Small intestine (tissue), 7 donors: ENCODE data around the gene HMGB2. TPM values are rescaled to one million over a fixed set of nuclear protein-coding genes. Genes with fewer than 3 reads are reported as not detected.

Source experiments
- DNase-seq, 2 donors: peaks; one replicate each; pipeline versions ENCODE4 v3.0.0 to v3.0.0-alpha.2; 2013
- FAIRE-seq: peaks from 2 replicates; lab custom pipeline; 2012; peaks lifted over from hg19 to GRCh38; lab: Jason Lieb, UNC
- H3K27ac ChIP-seq, 3 donors: one replicate each; pipeline ENCODE4 v1.5.1; 2013; ENCODE audit warnings: low read length in 2 of 3, mild to moderate bottlenecking in 2 of 3, control low read depth in 1 of 3, inconsistent platforms in 1 of 3, low read depth in 1 of 3, moderate library complexity in 1 of 3
- H3K27me3 ChIP-seq, 3 donors: one replicate each; pipeline ENCODE4 v1.6.1; 2013; ENCODE audit warnings: low read length in 3 of 3, inconsistent platforms in 1 of 3; ENCODE audit not compliant: control insufficient read depth in 3 of 3, insufficient read depth in 3 of 3
- H3K36me3 ChIP-seq, 3 donors: one replicate each; pipeline ENCODE4 v1.6.1; 2013; ENCODE audit warnings: low read length in 3 of 3, inconsistent platforms in 1 of 3, low read depth in 1 of 3, mild to moderate bottlenecking in 1 of 3, moderate library complexity in 1 of 3; ENCODE audit not compliant: control insufficient read depth in 3 of 3, insufficient read depth in 2 of 3
- H3K4me1 ChIP-seq, 3 donors: one replicate each; pipeline ENCODE4 v1.6.1; 2013; ENCODE audit warnings: low read length in 2 of 3, inconsistent platforms in 1 of 3, low read depth in 1 of 3, mild to moderate bottlenecking in 1 of 3, moderate library complexity in 1 of 3; ENCODE audit not compliant: control insufficient read depth in 3 of 3, insufficient read depth in 2 of 3
- H3K4me3 ChIP-seq, 3 donors: one replicate each; pipeline ENCODE4 v1.5.1; 2013; ENCODE audit warnings: low read length in 3 of 3, control low read depth in 1 of 3, inconsistent platforms in 1 of 3, low read depth in 1 of 3, mild to moderate bottlenecking in 1 of 3, moderate library complexity in 1 of 3
- H3K9me3 ChIP-seq, 2 donors: one replicate each; pipeline ENCODE4 v1.6.1; 2013; ENCODE audit warnings: low read depth in 1 of 2, low read length in 1 of 2; ENCODE audit not compliant: control insufficient read depth in 2 of 2, insufficient read depth in 1 of 2
- WGBS, 3 donors: extraction: QIAGEN DNeasy Blood & Tissue Kit; methylation state at CpG; one replicate each; pipeline ENCODE4 v1.1.7; 2013; 5-methylcytosine and 5-hydroxymethylcytosine counted together
- polyA plus RNA-seq, 4 donors: library from polyadenylated mRNA; stranded (reverse) in 3 of 4; unstranded in 1 of 4; fragments of 200-250 nt in 3 of 4; fragments of 120-200 nt in 1 of 4; gene quantifications; one replicate each; pipeline versions ENCODE4 v1.2.1 to v1.2.3, GENCODE V29; 2013
- donor health status: healthy with polysubstance abuse.
- donor health status: control.
- donor health status: control.
- donor health status: Bipolar disorder and iron deficiency.
- donor health status: healthy.

Gene HMGB2
- polyA plus RNA-seq, 4 donors = 46.5 to 274 (median 122) TPM

DNA sequence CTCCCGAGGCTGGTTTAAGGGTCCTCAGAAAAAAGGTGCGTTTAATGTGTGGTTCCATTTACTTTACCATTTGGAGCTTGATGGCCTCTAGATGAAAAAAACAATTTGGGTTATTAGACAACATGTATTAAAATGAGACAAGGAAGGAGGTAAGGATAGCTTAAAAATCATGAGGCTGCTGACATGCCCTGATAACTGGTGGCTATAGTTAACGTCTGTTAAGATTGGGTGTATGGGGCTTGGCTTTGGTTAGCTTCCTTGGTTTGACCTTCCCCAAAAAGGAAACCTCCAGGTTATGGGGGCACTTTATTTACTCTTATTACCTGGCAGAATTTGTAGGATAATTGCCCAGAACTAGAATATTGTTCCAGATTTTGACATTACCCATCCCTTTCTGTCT is 51.5 kb downstream of the HMGB2 start:
- H3K4me1 ChIP-seq = no peaks in the 10 kb centered on the region
- no peak overlapping the region for H3K27ac ChIP-seq
- H3K36me3 ChIP-seq = peaks cover 0 to 16% (median 5%) of the 10 kb centered on the region in 3 donors
- DNase-seq (no peak), FAIRE-seq (no peak)
- H3K4me3 ChIP-seq = no peak overlapping the region
- 83 to 88% (median 85%) methylated on average over 3 of the region's 3 CpGs for WGBS, 3 donors
- peaks cover 0 to 42% of the 10 kb centered on the region in 2 donors for H3K9me3 ChIP-seq
- no peaks in the 10 kb centered on the region for H3K27me3 ChIP-seq

DNA sequence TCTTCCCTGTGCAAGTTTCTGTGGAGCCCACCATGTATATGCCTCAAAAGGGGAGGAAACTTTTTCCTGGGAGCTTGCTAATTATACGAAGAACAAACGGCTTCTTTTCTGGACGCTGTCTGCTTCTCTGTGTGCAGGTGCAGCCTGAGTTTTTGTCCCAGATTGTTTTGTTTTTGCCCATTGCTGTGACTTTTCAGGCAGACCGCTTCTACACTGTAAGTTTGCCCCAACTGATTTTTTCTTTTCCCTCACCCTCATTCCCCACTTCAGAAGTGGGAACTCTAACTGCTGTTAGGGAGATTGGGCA is 51.9 kb downstream of the HMGB2 start:
- 91 to 95% (median 92%) methylated on average over 4 of the region's 4 CpGs for WGBS, 3 donors
- peaks cover 0 to 13% (median 5%) of the 10 kb centered on the region in 3 donors for H3K36me3 ChIP-seq
- H3K27me3 ChIP-seq = no peaks in the 10 kb centered on the region
- H3K4me1 ChIP-seq = no peaks in the 10 kb centered on the region
- H3K9me3 ChIP-seq = peaks cover 0 to 38% of the 10 kb centered on the region in 2 donors
- FAIRE-seq = no peak
- no peak overlapping the region for H3K27ac ChIP-seq
- no peak for DNase-seq
- no peak overlapping the region for H3K4me3 ChIP-seq

DNA sequence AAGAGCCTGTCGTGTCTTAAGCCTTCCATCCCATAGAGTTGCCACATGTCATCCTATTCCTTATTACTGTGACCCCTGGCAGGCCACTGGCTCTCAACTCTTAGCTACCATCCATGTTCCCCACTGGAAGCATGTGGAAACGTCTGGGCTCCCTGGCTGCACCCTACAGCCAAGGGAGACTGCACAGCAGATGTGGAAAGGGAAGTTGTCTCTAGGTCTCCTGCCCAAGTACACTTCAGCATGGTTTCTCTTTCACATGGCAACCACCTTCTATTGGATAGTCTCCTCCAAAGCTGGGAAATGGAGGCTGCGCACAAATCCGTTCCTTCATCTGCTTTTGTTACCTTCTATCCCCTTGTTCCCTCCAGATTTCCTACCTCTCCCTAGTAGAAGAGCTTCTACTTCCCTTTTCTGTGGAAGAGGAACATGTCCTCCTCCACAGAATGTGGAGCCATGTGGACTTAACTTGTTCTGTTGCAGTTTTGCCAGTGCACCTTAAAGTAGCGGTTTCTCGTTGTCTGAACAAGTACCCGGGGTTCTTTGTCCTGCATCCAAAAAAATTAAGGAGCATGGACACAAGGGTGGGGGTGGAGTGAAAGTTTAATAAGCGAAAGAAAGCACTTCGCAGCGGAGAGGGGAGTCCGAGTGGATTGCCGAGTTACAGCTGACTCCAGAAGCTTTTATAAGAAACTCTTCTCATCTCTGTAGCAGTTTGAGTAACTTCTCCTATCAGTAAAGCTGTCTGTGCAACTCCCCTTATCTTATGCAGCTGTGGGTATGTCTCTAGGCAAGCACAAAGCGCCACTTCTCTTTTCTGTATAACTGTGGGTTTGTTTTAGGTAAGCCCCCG is 52.5 kb downstream of the HMGB2 start:
- WGBS, 3 donors = 84 to 96% (median 88%) methylated on average over 14 of the region's 14 CpGs
- FAIRE-seq = no peak

More for the DNA sequence above, 52.5 kb downstream of the HMGB2 start:
- DNase-seq = no peak
- H3K4me1 ChIP-seq = no peaks in the 10 kb centered on the region
- peaks cover 0 to 12% (median 5%) of the 10 kb centered on the region in 3 donors for H3K36me3 ChIP-seq
- no peaks in the 10 kb centered on the region for H3K27me3 ChIP-seq
- no peak overlapping the region for H3K27ac ChIP-seq
- H3K9me3 ChIP-seq = peaks cover 0 to 34% of the 10 kb centered on the region in 2 donors
- no peak overlapping the region for H3K4me3 ChIP-seq

Other genes starting within 250 kb of the HMGB2 start
- gene GALNT7, start 165.5 kb downstream of the HMGB2 start, polyA plus RNA-seq = 10 to 100 TPM in 3 of 4 donors, 1 to 10 TPM in 1; 10.0 to 58.4 (median 19.5) TPM
- 10 to 100 TPM in 1 of 4 donors, 1 to 10 TPM in 3; 5.6 to 16.1 (median 9.3) TPM for gene SAP30, start 36.6 kb upstream of the HMGB2 start, polyA plus RNA-seq
- gene SCRG1, start 64.8 kb upstream of the HMGB2 start, polyA plus RNA-seq = under 1 TPM in 2 of 4 donors, not detected in 2; 0.15 to 0.43 TPM
- gene HAND2, start 195.9 kb upstream of the HMGB2 start, polyA plus RNA-seq = 10 to 100 TPM in 1 of 4 donors, 1 to 10 TPM in 1, not detected in 2; 4.1 to 16.3 TPM